ENCODE results near the gene TMEM156.

- TF ChIP-seq, protein P1, sequence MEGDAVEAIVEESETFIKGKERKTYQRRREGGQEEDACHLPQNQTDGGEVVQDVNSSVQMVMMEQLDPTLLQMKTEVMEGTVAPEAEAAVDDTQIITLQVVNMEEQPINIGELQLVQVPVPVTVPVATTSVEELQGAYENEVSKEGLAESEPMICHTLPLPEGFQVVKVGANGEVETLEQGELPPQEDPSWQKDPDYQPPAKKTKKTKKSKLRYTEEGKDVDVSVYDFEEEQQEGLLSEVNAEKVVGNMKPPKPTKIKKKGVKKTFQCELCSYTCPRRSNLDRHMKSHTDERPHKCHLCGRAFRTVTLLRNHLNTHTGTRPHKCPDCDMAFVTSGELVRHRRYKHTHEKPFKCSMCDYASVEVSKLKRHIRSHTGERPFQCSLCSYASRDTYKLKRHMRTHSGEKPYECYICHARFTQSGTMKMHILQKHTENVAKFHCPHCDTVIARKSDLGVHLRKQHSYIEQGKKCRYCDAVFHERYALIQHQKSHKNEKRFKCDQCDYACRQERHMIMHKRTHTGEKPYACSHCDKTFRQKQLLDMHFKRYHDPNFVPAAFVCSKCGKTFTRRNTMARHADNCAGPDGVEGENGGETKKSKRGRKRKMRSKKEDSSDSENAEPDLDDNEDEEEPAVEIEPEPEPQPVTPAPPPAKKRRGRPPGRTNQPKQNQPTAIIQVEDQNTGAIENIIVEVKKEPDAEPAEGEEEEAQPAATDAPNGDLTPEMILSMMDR (optimal IDR thresholded peaks at IDR 0.05 in 1 of 3, IDR thresholded peaks at IDR 0.05 in 1 of 3, conservative IDR thresholded peaks at IDR 0.05 in 1 of 3; ENCODE audit: extremely low read depth in 1 of 3, insufficient read depth in 2 of 3, low read length in 3 of 3): no peak
- no peak for TF ChIP-seq EZH2 (IDR thresholded peaks at IDR 0.05; ENCODE audit: low read length)
Observed at GRCh38 chr4:38955957-38956356, 76.3 kb downstream of the TMEM156 start.

Measured in keratinocyte (primary cell).